GM23338 (cell line): ENCODE data around the gene GIMAP1. TPM values are rescaled to one million over a fixed set of nuclear protein-coding genes. Genes with fewer than 3 reads are reported as not detected.

ENCODE experiments used
- ATAC-seq: fragments of 200-7000 bp; cut with Tn5 transposase; 3 replicates; pipeline ENCODE4 v1.9.1; 2020
- DNase-seq: peaks from one replicate; pipeline ENCODE4 v3.0.0-alpha.2; 2015; ENCODE audit warnings: low spot score
- H2AFZ ChIP-seq: fragments of 200-600 bp; sonication (generic); 2 replicates; pipeline ENCODE4 v1.8.0; 2016; ENCODE audit warnings: antibody characterized with exemption, mild to moderate bottlenecking, moderate library complexity
- H3F3A ChIP-seq: fragments of 200-600 bp; sonication (generic); replicated peaks from 2 replicates; pipeline ENCODE4 v1.8.0; 2017; ENCODE audit warnings: antibody characterized with exemption, mixed run types, low read depth
- H3K27ac ChIP-seq: fragments of 200-600 bp; sonication (generic); 2 replicates; pipeline ENCODE4 v1.6.1; 2016; ENCODE audit warnings: low read depth
- H3K27me3 ChIP-seq: fragments of 200-600 bp; sonication (generic); 2 replicates; pipeline ENCODE4 v1.8.0; 2016; ENCODE audit warnings: mild to moderate bottlenecking, mixed run types, moderate library complexity; ENCODE audit not compliant: insufficient read depth
- H3K36me3 ChIP-seq: fragments of 200-600 bp; sonication (generic); 2 replicates; pipeline ENCODE4 v1.8.0; 2016; ENCODE audit warnings: mild to moderate bottlenecking; ENCODE audit not compliant: insufficient read depth
- H3K4me1 ChIP-seq: fragments of 200-600 bp; sonication (generic); 2 replicates; pipeline ENCODE4 v1.8.0; 2016; ENCODE audit warnings: mild to moderate bottlenecking, moderate library complexity; ENCODE audit not compliant: insufficient read depth
- H3K4me2 ChIP-seq: fragments of 200-600 bp; sonication (generic); 2 replicates; pipeline ENCODE4 v1.7.1; 2017; ENCODE audit warnings: mixed run types
- H3K4me3 ChIP-seq: fragments of 200-600 bp; sonication (generic); 2 replicates; pipeline ENCODE4 v1.6.1; 2016; ENCODE audit warnings: mixed run types
- H3K79me2 ChIP-seq: fragments of 200-600 bp; sonication (generic); replicated peaks from 2 replicates; pipeline ENCODE4 v1.8.0; 2017; ENCODE audit warnings: mild to moderate bottlenecking; ENCODE audit not compliant: insufficient read depth
- H3K9me2 ChIP-seq: fragments of 200-600 bp; sonication (generic); 2 replicates; pipeline ENCODE4 v1.8.0; 2017; ENCODE audit not compliant: insufficient read depth
- H4K20me1 ChIP-seq: fragments of 200-600 bp; sonication (generic); replicated peaks from 2 replicates; pipeline ENCODE4 v1.8.0; 2017; ENCODE audit warnings: mild to moderate bottlenecking; ENCODE audit not compliant: insufficient read depth
- H3K27ac Mint-ChIP-seq: 2 replicates; pipeline ENCODE4 v1.8.0; 2020; ENCODE audit warnings: inconsistent platforms, mild to moderate bottlenecking, moderate library complexity, mixed read lengths
- H3K27me3 Mint-ChIP-seq: 3 replicates; pipeline ENCODE4 v1.8.0; 2022; ENCODE audit warnings: low read depth, mild to moderate bottlenecking, moderate library complexity, mixed read lengths, inconsistent platforms; ENCODE audit not compliant: insufficient read depth, poor library complexity
- H3K36me3 Mint-ChIP-seq: 3 replicates; pipeline ENCODE4 v1.8.0; 2021; ENCODE audit warnings: low read depth, mild to moderate bottlenecking, inconsistent platforms, moderate library complexity, mixed read lengths
- H3K4me1 Mint-ChIP-seq: 3 replicates; pipeline ENCODE4 v1.8.0; 2020; ENCODE audit warnings: mild to moderate bottlenecking, inconsistent platforms, mixed read lengths
- H3K4me3 Mint-ChIP-seq: 3 replicates; pipeline ENCODE4 v1.8.0; 2021; ENCODE audit warnings: moderate library complexity, mild to moderate bottlenecking, inconsistent platforms, mixed read lengths
- H3K9me3 Mint-ChIP-seq: 3 replicates; pipeline ENCODE4 v1.8.0; 2020; ENCODE audit warnings: moderate library complexity, mild to moderate bottlenecking, inconsistent platforms, mixed read lengths
- CREB1 ChIP-seq: fragments of 250-450 bp; sonication (Bioruptor Pico); IDR thresholded peaks from 2 replicates; pipeline ENCODE4 v1.5.0; 2020; ENCODE audit warnings: low read depth, mild to moderate bottlenecking, moderate library complexity
- ETS1 ChIP-seq: IDR thresholded peaks from 2 replicates; pipeline ENCODE4 v1.6.1; 2016; ENCODE audit warnings: antibody characterized with exemption
- NANOG ChIP-seq: IDR thresholded peaks from 2 replicates; pipeline ENCODE4 v1.6.1; 2016; ENCODE audit warnings: antibody characterized with exemption, borderline replicate concordance
- POLR2AphosphoS5 ChIP-seq: IDR thresholded peaks from 2 replicates; pipeline ENCODE4 v1.6.1; 2016; ENCODE audit warnings: antibody characterized with exemption, low read depth
- REST ChIP-seq: IDR thresholded peaks from one replicate; pipeline ENCODE4 v1.6.1; 2018; ENCODE audit warnings: antibody characterized with exemption; ENCODE audit not compliant: unreplicated experiment
- STAT1 ChIP-seq: IDR thresholded peaks from one replicate; pipeline ENCODE4 v1.6.1; 2016; ENCODE audit warnings: antibody characterized with exemption; ENCODE audit not compliant: unreplicated experiment
- ZNF114 ChIP-seq: fragments of 250-450 bp; sonication (Bioruptor Pico); IDR thresholded peaks from 2 replicates; pipeline ENCODE4 v1.5.0; 2020; ENCODE audit warnings: mild to moderate bottlenecking, moderate library complexity
- ZNF331 ChIP-seq: fragments of 250-450 bp; sonication (Bioruptor Pico); IDR thresholded peaks from 2 replicates; pipeline ENCODE4 v1.5.0; 2020; ENCODE audit warnings: low read depth, mild to moderate bottlenecking, moderate library complexity
- ZNF462 ChIP-seq: fragments of 250-450 bp; sonication (Bioruptor Pico); IDR thresholded peaks from 2 replicates; pipeline ENCODE4 v1.5.0; 2020; ENCODE audit warnings: mild to moderate bottlenecking, moderate library complexity
- polyA plus RNA-seq: library from polyadenylated mRNA; unstranded; fragments of >200 nt; fragmentation: Nextera tagmentation; extraction: Ambion mirVana; gene quantifications from 2 replicates; pipeline ENCODE4 v1.2.1, GENCODE V29; 2016
- total RNA-seq: library from RNA; depleted of rRNA; stranded (reverse); fragments of >200 nt; shearing (Covaris generic); gene quantifications from 2 replicates; pipeline ENCODE4 v1.2.3, GENCODE V29; 2014

GIMAP1 gene
- total and polyA plus RNA-seq, 2 experiments from 2014 or later, result not detected

GRCh38 chr7:150716939-150717338 lies 526 bp downstream of the GIMAP1 start:
- no peak for TF ChIP-seq REST
- no peak for TF ChIP-seq ZNF114 (CRISPR knock-in tag)
- no peak for TF ChIP-seq ETS1
- no peak for TF ChIP-seq ZNF331 (CRISPR knock-in tag)
- no peak for TF ChIP-seq STAT1
- TF ChIP-seq ZNF462 (CRISPR knock-in tag), result no peak
- no peak for TF ChIP-seq CREB1 (CRISPR knock-in tag)
- TF ChIP-seq POLR2AphosphoS5, result no peak
- no peak for TF ChIP-seq NANOG
- H3F3A ChIP-seq, result no peaks in the 10 kb centered on the region

More at GRCh38 chr7:150716939-150717338, 526 bp downstream of the GIMAP1 start:
- no peaks in the 10 kb centered on the region for H4K20me1 ChIP-seq
- no peaks in the 10 kb centered on the region for H3K9me2 ChIP-seq
- Mint-ChIP-seq H3K4me3 (no peak overlapping the region), H3K4me1 (no peaks in the 10 kb centered on the region), H3K27ac (no peak overlapping the region), H3K27me3 (peaks cover 14% of the 10 kb centered on the region), H3K36me3 (no peaks in the 10 kb centered on the region), H3K9me3 (peaks cover 14% of the 10 kb centered on the region)
- H3K79me2 ChIP-seq, result no peaks in the 10 kb centered on the region
- ATAC-seq (no peak), DNase-seq (no peak)
- H3K27ac ChIP-seq, result no peak overlapping the region
- H3K36me3 ChIP-seq, result no peaks in the 10 kb centered on the region
- H3K4me2 ChIP-seq, result no peak overlapping the region
- no peak overlapping the region for H2AFZ ChIP-seq
- peaks cover 12% of the 10 kb centered on the region; the same call in 1 of the 2 replicates for H3K27me3 ChIP-seq
- no peaks in the 10 kb centered on the region for H3K4me1 ChIP-seq
- no peak overlapping the region for H3K4me3 ChIP-seq
